GM19099 (cell line): ENCODE data around the gene ABHD14A.

Experiments
- POLR2A ChIP-seq: IDR thresholded peaks from 3 replicates; pipeline ENCODE4 v1.6.1; 2011; ENCODE audit warnings: low read depth; ENCODE audit not compliant: insufficient read length; ENCODE audit errors: extremely low read depth

The ABHD14A gene

DNA sequence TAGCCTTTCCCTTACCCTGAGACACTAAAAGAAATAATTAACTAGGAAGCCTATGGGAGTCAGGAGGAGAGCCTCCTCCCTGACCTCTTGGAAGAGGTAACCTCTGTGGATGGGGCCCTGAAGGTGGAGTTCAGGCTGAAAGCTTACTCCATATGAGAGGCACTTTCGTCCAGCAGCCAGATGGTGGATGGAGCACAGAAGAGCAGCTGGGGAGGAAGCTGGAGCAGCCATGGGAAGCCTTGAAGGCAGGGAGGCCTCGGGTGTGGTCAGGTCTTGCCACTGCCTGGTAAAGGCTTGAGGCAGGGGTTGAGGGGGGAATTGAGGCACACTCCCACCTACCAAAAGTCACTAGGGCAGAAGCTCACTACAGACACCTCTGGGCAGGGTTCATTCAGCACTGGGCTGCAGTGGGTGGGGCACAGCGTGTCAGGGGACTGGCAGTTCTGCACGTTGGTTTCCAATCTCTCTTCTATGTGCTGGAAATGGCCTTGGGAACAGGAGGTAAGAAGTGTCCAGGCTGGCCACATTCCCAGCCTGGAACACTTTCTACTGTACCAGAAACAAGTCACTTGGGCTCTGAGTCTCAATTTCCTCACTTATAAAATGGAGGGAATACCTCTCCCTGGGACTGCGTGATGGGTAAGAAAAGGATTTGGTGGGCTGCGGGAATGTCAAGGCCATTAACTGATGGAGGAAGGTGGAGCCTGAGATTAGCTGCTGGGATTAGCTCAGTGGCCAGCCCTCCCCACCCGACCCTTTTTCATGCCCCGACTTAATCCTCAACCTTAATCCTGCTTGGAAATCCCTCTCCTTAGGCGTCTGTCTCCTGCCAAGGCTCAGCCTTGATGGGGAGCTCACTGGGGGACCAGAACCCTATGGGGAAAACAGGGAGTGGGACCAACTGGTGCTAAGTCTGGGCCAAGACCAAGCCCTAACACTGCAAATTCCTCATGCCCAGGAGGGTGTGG is 13.0 kb upstream of the ABHD14A start:
- TF ChIP-seq POLR2A = no peak

DNA sequence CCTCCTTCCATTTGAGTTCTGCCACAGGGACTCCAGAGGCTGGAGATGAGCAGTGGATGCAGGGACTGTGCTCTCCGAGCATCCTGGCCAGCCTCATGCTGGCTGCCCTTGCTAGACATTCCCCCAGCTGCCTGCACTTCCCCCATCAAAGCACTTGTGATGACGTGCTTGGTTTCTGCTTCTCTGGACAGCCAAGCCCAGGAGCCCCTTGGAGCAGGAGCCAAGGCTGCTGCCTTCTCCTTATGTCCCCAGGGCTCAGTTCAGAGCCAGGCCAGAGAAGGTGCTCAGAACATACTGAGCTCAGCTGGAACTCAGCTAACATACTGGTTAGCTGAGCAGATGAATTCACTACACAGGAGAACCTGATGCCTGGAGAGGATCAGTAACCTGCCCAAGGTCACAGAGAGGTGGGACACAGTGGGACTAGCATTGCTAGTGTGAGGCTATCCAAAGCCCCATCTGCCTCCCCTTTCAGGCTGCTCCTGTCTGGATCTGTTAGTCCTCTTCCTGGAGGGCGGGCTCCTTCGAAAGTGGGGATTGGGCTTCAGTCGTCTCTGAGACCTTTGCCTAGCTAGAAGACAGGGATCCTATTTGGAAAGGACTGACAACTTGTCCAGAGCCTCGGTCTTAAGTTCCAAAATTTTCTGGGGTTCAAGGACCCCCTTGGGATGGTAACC is 11.9 kb upstream of the ABHD14A start:
- no peak for TF ChIP-seq POLR2A

DNA sequence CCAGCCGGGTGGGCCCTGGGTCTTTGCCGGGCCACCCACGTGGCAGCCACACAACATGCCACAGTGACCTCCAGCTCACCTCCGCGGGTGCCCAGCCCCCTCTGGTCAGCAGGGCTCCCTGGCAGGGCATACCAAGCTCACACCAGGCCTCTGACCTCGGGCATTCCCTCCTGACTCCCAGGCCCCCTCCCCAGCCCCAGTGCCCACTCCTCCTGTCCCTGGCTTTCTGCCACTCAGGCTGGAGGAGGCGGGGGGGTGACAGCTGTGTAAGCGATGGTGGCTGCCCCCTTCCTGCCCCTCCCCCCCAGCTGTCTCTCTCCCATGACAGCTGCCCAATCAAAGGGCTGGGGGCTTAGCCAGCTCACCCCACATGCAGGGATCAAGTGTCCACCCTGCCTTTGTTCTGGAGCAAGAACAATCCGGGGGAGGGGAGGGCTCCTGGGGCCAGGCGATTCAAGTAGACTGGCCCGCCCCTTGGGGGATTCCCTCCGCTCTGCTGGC is 10.9 kb upstream of the ABHD14A start:
- no peak for TF ChIP-seq POLR2A

DNA sequence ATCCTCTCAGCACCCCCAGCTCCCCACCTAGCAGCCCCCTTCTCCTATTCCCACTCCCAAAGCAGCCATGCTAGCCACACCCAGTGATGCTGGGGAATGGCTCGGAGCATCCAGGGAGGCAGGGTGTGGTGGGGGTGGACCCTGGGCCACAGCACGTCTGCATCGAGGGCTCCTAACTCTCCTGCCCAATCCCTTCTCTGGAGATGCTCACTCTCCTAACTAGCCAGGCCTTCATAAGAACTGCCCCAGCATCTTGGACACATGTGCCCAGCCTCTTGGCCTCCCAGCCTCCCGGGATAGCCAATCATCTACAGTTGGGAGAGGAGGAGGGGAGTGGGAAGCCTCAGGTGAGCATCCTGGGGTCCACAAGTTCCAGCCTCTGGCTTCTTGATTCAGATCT is 10.3 kb upstream of the ABHD14A start:
- TF ChIP-seq POLR2A = no peak

DNA sequence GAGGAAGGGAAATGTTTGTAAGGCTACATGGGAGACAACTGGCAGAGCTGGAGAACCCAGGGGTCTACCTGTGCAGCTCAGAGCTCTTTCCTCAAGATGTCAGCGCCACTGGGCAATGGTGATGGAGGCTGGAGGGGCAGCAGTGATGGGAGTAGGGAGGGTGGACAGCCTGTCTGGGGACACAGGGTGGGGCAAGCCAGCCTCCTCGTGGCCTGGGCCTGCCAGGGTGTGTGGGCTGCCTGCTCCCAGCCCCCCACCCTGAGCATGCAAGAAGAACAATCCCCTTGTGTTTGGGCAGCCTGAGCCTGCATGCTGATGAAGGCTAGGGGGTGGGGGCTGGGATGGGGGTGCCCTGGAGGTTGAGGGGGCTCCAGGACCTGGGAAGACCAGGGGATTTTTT is 8.8 kb upstream of the ABHD14A start:
- no peak for TF ChIP-seq POLR2A

DNA sequence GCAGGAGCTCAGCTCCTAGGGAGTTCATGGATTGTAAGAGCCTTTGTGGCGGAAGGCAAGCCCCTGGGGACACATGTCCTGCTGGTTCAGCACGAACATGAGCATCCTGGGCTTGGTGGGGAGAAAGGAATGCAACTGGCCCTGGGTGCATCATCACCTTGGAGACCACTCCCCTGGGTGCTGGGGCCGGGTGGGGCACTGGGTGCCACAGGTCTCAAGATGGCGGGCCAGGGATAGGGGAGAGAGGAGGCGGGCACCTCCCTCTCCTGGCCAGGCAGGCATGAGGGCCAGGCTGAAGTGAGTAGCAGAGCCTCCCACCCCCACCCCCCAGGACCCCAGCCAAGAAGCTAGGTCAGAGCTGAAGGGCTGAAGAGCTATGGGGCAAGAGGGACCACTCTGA is 8.4 kb upstream of the ABHD14A start:
- no peak for TF ChIP-seq POLR2A

DNA sequence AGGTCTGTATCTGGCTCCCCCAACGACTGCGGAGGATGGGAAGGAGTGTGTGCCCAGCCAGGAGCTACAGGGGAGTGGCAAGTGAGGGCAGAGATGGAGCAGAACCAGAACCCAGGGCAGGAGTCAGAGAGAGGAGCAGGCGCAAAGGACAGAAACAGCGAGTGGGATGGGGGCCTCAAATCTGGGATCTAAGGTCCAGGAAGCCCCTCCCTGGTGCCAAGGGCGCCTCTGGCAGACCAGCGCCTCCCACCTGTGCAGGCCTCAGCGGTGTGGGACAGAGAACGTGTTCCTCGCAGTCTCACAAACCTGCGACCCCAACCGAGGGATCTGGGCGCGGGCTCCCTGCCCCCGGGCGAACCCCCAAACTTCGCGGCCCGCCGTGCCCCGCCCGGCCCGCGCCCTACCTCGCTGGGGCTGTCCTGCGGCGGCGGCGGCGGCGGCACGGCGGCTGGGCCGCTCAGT is 7.9 kb upstream of the ABHD14A start:
- no peak for TF ChIP-seq POLR2A

DNA sequence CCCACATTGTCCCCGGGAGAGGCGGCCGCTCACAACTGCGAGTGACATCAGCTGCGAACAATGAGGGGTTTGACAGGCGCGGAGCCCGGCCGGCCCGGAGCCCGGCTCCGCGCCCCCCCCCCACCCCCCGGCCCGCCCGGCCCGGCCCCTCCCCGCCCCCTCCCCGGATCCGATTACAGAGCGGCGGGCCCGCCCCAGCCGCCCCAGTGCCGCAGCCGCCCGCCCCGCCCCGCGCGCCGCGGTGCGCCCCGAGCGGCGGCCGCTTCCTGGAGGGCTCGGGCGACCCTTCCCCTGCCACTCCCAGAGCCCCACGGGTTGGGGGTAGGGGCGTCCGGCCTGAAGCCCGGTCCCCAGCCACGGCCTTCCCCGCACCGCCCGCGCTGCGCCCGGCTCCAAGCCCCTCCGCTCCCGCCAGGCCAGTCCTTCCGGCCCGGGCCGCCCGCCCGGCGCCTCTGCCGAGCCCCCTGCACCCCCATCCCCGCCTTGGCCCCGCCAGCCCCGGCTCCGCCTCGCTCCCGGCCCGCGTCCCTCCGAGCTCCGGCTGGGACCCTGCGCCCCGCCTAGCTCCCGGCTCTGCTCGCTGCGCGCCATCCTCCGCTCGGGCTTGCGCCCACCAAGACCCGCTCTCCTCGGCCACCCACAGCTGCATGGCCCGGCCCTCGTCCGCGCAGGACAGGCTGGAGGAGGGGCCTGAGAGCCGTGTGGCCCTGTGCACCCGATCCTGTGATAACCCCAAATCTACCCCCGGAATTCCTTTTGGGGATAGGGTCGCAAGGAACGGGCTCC is 7.3 kb upstream of the ABHD14A start, which contains the start of gene PCBP4:
Gene PCBP4, minus strand, starts transcription at position 71 of the 786 bp plus-strand sequence. CDS start 6,214 bp downstream, outside the sequence.
- TF ChIP-seq POLR2A = no peak

DNA sequence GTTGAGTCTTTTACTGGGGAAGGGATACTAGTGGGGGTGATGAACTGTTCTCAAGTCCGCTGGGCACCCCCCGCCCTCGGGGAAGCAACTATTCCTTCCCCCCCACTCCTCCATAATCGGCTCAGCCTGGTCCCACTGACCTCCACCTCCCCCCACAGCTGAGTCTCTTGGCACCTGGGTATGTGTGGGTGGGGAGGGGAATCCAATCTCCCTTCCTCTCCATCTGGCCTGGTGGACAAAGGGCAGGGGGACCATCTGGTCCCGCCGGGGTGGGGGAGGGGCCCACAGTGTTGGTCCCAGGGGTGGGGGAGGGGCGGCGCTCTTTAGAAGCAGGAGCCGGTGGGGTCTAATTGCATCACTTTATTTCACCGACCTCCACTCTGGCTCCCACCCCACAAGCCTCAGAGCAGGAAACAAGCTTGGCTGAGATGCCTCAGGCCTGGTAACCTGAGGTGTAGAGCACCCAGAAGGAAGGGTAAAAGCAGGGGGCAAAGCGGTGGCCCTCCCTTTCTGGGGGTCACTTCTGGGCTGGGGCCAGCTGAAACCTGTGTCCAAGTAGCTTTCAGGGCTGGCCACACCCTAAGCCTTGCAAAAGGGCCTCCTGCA is 6.6 kb upstream of the ABHD14A start:
- no peak for TF ChIP-seq POLR2A

DNA sequence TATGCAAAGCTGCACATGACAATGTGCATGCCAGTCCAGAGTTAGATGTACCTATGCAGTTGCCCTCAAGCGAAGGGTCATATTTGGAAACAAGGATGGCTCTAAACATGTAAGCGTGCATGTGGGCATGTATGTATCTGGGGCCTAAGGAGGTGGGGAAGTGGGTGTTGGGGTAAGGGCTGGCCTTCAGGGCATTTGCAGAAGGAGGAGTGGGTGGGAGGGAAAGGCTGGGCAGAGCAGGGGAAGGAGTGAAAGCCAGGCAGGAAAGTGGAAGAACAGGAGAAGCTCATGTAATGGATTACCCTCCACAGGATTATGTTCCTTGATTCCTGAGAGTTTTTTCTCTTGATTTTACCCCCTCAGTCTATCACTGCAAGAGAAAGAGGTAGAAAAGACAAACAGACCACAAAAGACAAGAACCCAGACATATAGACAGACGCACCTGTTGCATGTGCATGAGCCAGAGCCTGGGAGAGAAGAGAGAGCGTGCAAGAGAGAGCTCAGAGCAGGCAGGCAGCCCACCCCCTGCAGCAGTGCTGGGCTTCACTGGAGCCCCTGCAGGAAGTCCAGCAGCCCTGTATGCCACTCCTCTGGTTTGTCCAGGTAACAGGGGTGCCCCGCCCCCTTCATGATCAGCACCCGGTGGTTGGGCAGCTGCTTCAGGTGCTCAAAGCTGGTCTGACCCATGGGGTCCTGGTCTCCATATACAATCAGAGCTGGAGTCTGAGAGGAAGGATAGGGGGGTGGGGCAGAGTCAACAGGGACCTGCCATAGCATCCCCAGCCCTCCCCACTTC is 5.8 kb upstream of the ABHD14A start:
- no peak for TF ChIP-seq POLR2A

DNA sequence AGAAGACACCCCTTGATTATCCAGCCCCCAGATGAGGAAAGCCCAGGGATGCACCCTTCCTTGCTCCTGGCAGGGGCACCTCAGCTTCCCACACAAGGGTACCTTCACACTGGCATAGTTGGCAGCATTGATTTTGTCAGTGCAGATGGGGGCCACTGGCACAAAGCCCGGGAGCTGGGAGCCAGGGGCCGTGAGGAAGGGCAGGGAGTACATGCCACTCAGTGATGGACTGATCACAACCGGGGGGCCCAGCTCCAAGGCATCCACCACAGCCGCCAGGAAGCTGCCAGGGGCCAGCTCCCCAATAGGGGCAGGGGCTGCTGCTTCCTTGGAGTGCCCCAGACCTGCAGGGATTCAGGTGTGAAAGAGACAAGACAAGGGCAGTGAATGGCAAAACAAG is 5.0 kb upstream of the ABHD14A start:
- TF ChIP-seq POLR2A = no peak

DNA sequence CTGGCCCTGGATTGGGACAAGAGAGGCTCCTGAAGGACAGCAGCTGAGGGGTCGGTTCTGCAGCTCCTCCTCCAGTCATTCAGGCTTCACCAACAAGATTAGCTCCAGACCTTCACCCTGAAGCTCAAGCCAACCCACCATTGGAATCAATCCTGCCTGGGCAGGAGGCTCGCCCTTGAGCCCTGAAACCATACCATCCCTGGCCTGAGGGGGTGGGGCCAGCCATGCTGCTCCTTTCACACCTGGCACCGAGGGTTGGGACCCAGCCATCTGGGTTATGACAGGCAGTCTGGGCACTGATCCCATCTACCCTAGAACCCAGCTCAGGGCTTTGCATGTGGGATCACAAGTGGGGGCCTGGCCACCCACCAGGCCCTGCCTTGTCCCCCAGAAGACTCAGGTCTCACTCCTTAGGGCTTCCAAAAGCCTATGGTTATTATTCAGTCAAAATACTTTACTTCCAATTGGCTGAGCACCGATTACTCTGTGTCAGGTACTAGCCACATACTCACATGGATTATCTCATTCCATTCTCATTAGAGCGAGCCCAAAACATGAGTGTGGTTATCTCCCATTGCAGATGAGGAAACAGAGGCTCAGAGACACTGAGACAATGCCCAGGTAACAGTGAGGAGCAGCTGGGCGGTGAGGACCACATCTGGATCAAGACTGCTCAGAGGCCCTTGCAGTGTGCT is 4.1 kb upstream of the ABHD14A start:
- TF ChIP-seq POLR2A = no peak

DNA sequence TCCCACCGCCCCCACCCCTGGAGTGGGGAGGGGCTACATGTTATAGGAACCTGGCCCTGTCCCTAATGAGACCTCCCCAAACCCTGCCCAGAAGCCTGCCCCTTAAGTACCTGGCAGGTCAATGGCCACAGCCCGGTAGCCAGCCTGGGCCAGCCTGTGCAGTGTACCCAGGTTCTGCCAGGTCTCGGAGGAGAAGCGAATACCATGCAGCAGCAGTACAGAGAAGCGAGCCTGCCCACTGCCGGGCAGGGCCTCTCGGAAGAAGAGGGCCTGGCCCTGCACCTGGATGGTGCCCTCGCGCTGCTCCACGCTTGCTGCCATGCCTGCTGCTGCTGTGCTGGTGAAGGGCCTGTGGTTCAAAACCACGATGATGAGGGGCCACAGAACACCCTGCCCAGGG is 3.5 kb upstream of the ABHD14A start:
- TF ChIP-seq POLR2A = no peak
